ENCODE results near the gene MAP3K20. TPM values are rescaled to one million over a fixed set of nuclear protein-coding genes. Genes with fewer than 3 reads are reported as not detected.
"Not testable (repeated sequence)": the region's sequence is repeated elsewhere in the genome, so short reads cannot be mapped to it uniquely, and the experiment has no call there.

The MAP3K20 gene
- total RNA-seq, 1 donor from 2014 or later = 18.0 TPM

GRCh38 chr2:173300458-173300857, 224.8 kb downstream of the MAP3K20 start:
- no peaks in the 10 kb centered on the region for H4K20me1 ChIP-seq (ENCODE audit: low read depth)
- no peaks in the 10 kb centered on the region for H3F3A ChIP-seq (ENCODE audit: low read depth)
- H2AFZ ChIP-seq (replicated peaks) = no peak overlapping the region
- no peak overlapping the region for H3K27ac ChIP-seq
- Mint-ChIP-seq H3K9me3 (peaks cover 51% of the 10 kb centered on the region), H3K36me3 (peaks cover 2% of the 10 kb centered on the region), H3K27ac (no peak overlapping the region), H3K4me3 (no peak overlapping the region), H3K27me3 (ENCODE audit: insufficient read depth, low read depth) (peaks cover 9% of the 10 kb centered on the region), H3K4me1 (no peaks in the 10 kb centered on the region)
- TF ChIP-seq EZH2 (IDR thresholded peaks at IDR 0.05) (no peak), EZH2phosphoT487 (IDR thresholded peaks at IDR 0.05) (no peak), CTCF (IDR thresholded peaks at IDR 0.05) (no peak)
- no peak overlapping the region for H3K4me3 ChIP-seq
- H3K4me1 ChIP-seq = no peaks in the 10 kb centered on the region
- no peaks in the 10 kb centered on the region for H3K36me3 ChIP-seq
- no peaks in the 10 kb centered on the region for H3K27me3 ChIP-seq
- H3K4me2 ChIP-seq = no peak overlapping the region
- peaks cover 20% of the 10 kb centered on the region for H3K9me3 ChIP-seq (ENCODE audit: low read depth)
- no peaks in the 10 kb centered on the region for H3K79me2 ChIP-seq (ENCODE audit: low read depth)
- no peak overlapping the region for H3K9ac ChIP-seq
- no peak for DNase-seq (ENCODE audit: low spot score)

- H3K9ac ChIP-seq; H3K36me3 Mint-ChIP-seq; H3K27me3 Mint-ChIP-seq (ENCODE audit: insufficient read depth, low read depth); H3K4me1 ChIP-seq; H3F3A ChIP-seq (ENCODE audit: low read depth); H3K27ac ChIP-seq; H3K27ac Mint-ChIP-seq; H3K4me3 ChIP-seq; H3K4me2 ChIP-seq; H2AFZ ChIP-seq (replicated peaks); H3K36me3 ChIP-seq; H3K79me2 ChIP-seq (ENCODE audit: low read depth); H3K27me3 ChIP-seq; H3K4me1 Mint-ChIP-seq; H3K4me3 Mint-ChIP-seq; DNase-seq (ENCODE audit: low spot score); H4K20me1 ChIP-seq (ENCODE audit: low read depth): not testable (repeated sequence)
- peaks cover 47% of the 10 kb centered on the region for H3K9me3 Mint-ChIP-seq
- H3K9me3 ChIP-seq (ENCODE audit: low read depth) = peaks cover 20% of the 10 kb centered on the region
Measured at GRCh38 chr2:173301549-173301948, 225.9 kb downstream of the MAP3K20 start.

- H3K4me1 ChIP-seq = peaks cover 18% of the 10 kb centered on the region
- H3K27ac Mint-ChIP-seq = no peak overlapping the region
- DNase-seq (ENCODE audit: low spot score) = no peak
- no peak overlapping the region for H3K4me2 ChIP-seq
- no peak overlapping the region for H2AFZ ChIP-seq (replicated peaks)
- TF ChIP-seq EZH2phosphoT487 (IDR thresholded peaks at IDR 0.05) (no peak), EZH2 (IDR thresholded peaks at IDR 0.05) (no peak), CTCF (IDR thresholded peaks at IDR 0.05) (no peak)
- H3K9ac ChIP-seq = no peak overlapping the region
- peaks cover 5% of the 10 kb centered on the region for H3F3A ChIP-seq (ENCODE audit: low read depth)
- peaks cover 6% of the 10 kb centered on the region for H3K27me3 Mint-ChIP-seq (ENCODE audit: insufficient read depth, low read depth)
- no peaks in the 10 kb centered on the region for H3K79me2 ChIP-seq (ENCODE audit: low read depth)
- peaks cover 33% of the 10 kb centered on the region for H3K9me3 Mint-ChIP-seq
- H3K27ac ChIP-seq = no peak overlapping the region
- H3K4me1 Mint-ChIP-seq = peaks cover 7% of the 10 kb centered on the region
- no peaks in the 10 kb centered on the region for H3K36me3 ChIP-seq
- no peak overlapping the region for H3K4me3 ChIP-seq
- H3K27me3 ChIP-seq = no peaks in the 10 kb centered on the region
- H4K20me1 ChIP-seq (ENCODE audit: low read depth) = no peaks in the 10 kb centered on the region
- H3K9me3 ChIP-seq (ENCODE audit: low read depth) = no peaks in the 10 kb centered on the region
- peaks cover 2% of the 10 kb centered on the region for H3K36me3 Mint-ChIP-seq
- no peak overlapping the region for H3K4me3 Mint-ChIP-seq
Measured at GRCh38 chr2:173305303-173305702, 229.7 kb downstream of the MAP3K20 start.

- Mint-ChIP-seq H3K4me1 (peaks cover 7% of the 10 kb centered on the region), H3K27me3 (ENCODE audit: insufficient read depth, low read depth) (peaks cover 8% of the 10 kb centered on the region), H3K9me3 (peaks cover 18% of the 10 kb centered on the region), H3K36me3 (peaks cover 2% of the 10 kb centered on the region), H3K27ac (no peak overlapping the region), H3K4me3 (no peak overlapping the region)
- Histone ChIP-seq H3K9ac (no peak overlapping the region), H3K36me3 (no peaks in the 10 kb centered on the region), H3K4me2 (peak overlapping the region; percentile 0), H3K4me3 (no peak overlapping the region), H3K27me3 (no peaks in the 10 kb centered on the region), H2AFZ (replicated peaks) (no peak overlapping the region), H3K4me1 (peaks cover 21% of the 10 kb centered on the region), H4K20me1 (ENCODE audit: low read depth) (no peaks in the 10 kb centered on the region), H3F3A (ENCODE audit: low read depth) (peaks cover 5% of the 10 kb centered on the region), H3K9me3 (ENCODE audit: low read depth) (no peaks in the 10 kb centered on the region), H3K27ac (no peak overlapping the region), H3K79me2 (ENCODE audit: low read depth) (no peaks in the 10 kb centered on the region)
- peak; percentile 39 for DNase-seq (ENCODE audit: low spot score)
- TF ChIP-seq EZH2phosphoT487 (IDR thresholded peaks at IDR 0.05) = no peak
- no peak for TF ChIP-seq EZH2 (IDR thresholded peaks at IDR 0.05)
- TF ChIP-seq CTCF (IDR thresholded peaks at IDR 0.05) = no peak
Measured at GRCh38 chr2:173307293-173307692, 231.6 kb downstream of the MAP3K20 start.

GRCh38 chr2:173309370-173309769, 233.7 kb downstream of the MAP3K20 start:
- H3K27me3 ChIP-seq; H3K79me2 ChIP-seq (ENCODE audit: low read depth); H3K4me3 Mint-ChIP-seq; H3K4me2 ChIP-seq; DNase-seq (ENCODE audit: low spot score); H3K9me3 ChIP-seq (ENCODE audit: low read depth); H3K9ac ChIP-seq; H3K4me1 Mint-ChIP-seq; H3F3A ChIP-seq (ENCODE audit: low read depth); H3K27ac ChIP-seq; H3K27me3 Mint-ChIP-seq (ENCODE audit: insufficient read depth, low read depth); H3K4me3 ChIP-seq; H3K36me3 Mint-ChIP-seq; H3K36me3 ChIP-seq; H2AFZ ChIP-seq (replicated peaks); H4K20me1 ChIP-seq (ENCODE audit: low read depth); H3K27ac Mint-ChIP-seq: not testable (repeated sequence)
- H3K4me1 ChIP-seq = peaks cover 21% of the 10 kb centered on the region
- peaks cover 12% of the 10 kb centered on the region for H3K9me3 Mint-ChIP-seq

Data from neural progenitor cell (in vitro differentiated cells).